ENCODE results near the gene CC2D2B.

DNA sequence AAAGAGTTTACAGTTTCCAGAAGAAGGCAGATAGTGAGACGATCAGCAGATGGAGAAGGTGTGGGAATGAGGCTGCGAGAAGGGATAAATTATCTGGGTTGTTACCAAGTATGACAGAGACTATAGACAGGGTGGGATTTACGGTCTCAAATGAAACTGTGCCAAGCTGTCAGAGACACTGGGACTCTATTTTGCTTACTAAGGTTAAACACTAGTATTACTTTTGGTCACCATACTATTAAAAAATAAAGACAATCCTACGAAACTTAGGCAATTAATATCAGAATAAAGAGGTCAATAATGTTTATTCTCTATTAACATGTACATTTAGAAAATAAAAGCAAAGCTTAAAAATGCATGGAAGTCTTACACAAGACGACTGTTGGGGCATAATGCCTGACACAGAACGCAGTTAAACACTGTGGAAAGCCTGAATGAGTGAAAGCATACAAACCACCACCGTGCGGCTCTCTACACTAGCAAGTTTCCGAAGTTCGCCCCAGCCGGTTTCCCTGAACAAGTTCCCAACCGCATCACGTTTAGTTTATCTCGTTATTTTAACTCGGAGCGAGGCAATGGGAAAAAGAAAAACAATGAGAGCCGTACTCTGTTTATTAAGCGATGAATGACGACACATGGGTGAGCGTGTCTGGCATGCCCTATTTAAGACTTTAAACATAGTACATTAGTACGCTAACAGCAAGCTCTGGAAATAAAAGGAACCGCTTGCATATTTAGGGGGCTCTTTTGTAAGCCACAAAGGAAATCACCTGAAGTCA lies 909 bp upstream of the CC2D2B start:
- TF ChIP-seq, protein P1, sequence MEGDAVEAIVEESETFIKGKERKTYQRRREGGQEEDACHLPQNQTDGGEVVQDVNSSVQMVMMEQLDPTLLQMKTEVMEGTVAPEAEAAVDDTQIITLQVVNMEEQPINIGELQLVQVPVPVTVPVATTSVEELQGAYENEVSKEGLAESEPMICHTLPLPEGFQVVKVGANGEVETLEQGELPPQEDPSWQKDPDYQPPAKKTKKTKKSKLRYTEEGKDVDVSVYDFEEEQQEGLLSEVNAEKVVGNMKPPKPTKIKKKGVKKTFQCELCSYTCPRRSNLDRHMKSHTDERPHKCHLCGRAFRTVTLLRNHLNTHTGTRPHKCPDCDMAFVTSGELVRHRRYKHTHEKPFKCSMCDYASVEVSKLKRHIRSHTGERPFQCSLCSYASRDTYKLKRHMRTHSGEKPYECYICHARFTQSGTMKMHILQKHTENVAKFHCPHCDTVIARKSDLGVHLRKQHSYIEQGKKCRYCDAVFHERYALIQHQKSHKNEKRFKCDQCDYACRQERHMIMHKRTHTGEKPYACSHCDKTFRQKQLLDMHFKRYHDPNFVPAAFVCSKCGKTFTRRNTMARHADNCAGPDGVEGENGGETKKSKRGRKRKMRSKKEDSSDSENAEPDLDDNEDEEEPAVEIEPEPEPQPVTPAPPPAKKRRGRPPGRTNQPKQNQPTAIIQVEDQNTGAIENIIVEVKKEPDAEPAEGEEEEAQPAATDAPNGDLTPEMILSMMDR (IDR thresholded peaks at IDR 0.05) = no peak
- TF ChIP-seq POLR2A (IDR thresholded peaks at IDR 0.05) = no peak
